ENCODE data around the gene SKAP1.
A peak's percentile ranks its signal among the peaks of the same experiment; 100 is the strongest.

GRCh38 chr17:48126532-48126850, 303.5 kb downstream of the SKAP1 start:
- TF ChIP-seq POLR2A (IDR thresholded peaks at IDR 0.05; ENCODE audit: low read depth, low read length): 0 out of 2 replicates have a peak, but pooled peaks have one; percentile 6
- no peak for TF ChIP-seq POLR2AphosphoS5 (IDR thresholded peaks at IDR 0.05; ENCODE audit: low read depth, low read length)
- no peak for TF ChIP-seq TAF1 (IDR thresholded peaks at IDR 0.05; ENCODE audit: low read depth, low read length)
